Ishikawa (cell line): ENCODE results near the gene TMEM127.

Experiments used
- CEBPB ChIP-seq: IDR thresholded peaks from 2 replicates; pipeline ENCODE4 v1.6.1; 2012
- CREB1 ChIP-seq: IDR thresholded peaks from 2 replicates; pipeline ENCODE4 v1.6.1; 2012; ENCODE audit warnings: low read depth
- EGR1 ChIP-seq: IDR thresholded peaks from 2 replicates; pipeline ENCODE4 v1.6.1; 2012
- EP300 ChIP-seq: IDR thresholded peaks from 2 replicates; pipeline ENCODE4 v1.6.1; 2012; ENCODE audit warnings: borderline replicate concordance
- FOXM1 ChIP-seq: IDR thresholded peaks from 2 replicates; pipeline ENCODE4 v1.6.1; 2012; ENCODE audit warnings: low read depth, borderline replicate concordance
- MAX ChIP-seq: IDR thresholded peaks from 2 replicates; pipeline ENCODE4 v1.6.1; 2012
- NFIC ChIP-seq: IDR thresholded peaks from 2 replicates; pipeline ENCODE4 v1.6.1; 2012
- RAD21 ChIP-seq: IDR thresholded peaks from 2 replicates; pipeline ENCODE4 v1.6.1; 2012; ENCODE audit warnings: low read depth
- REST ChIP-seq: IDR thresholded peaks from 2 replicates; pipeline ENCODE4 v1.6.1; 2012; ENCODE audit warnings: low read depth, mild to moderate bottlenecking
- TAF1 ChIP-seq: IDR thresholded peaks from 2 replicates; pipeline ENCODE4 v1.6.1; 2012; ENCODE audit warnings: low read depth, mild to moderate bottlenecking
- TCF12 ChIP-seq: IDR thresholded peaks from 2 replicates; pipeline ENCODE4 v1.6.1; 2012; ENCODE audit warnings: low read depth
- TEAD4 ChIP-seq: IDR thresholded peaks from 2 replicates; pipeline ENCODE4 v1.6.1; 2012
- USF1 ChIP-seq: IDR thresholded peaks from 2 replicates; pipeline ENCODE4 v1.6.1; 2012
- YY1 ChIP-seq: IDR thresholded peaks from 2 replicates; pipeline ENCODE4 v1.6.1; 2012; ENCODE audit warnings: low read depth
- ZBTB7A ChIP-seq: IDR thresholded peaks from 2 replicates; pipeline ENCODE4 v1.6.1; 2012; ENCODE audit warnings: low read depth

The TMEM127 gene

GRCh38 chr2:96212339-96212738 lies 53.5 kb downstream of the TMEM127 start:
- TF ChIP-seq CREB1 (no peak), NFIC (no peak)

- TF ChIP-seq TEAD4 = no peak
- no peak for TF ChIP-seq TAF1
- TF ChIP-seq EP300 = no peak
- no peak for TF ChIP-seq MAX
- TF ChIP-seq CEBPB = no peak
- TF ChIP-seq FOXM1 = no peak
Measured at GRCh38 chr2:96209729-96210085, 56.1 kb downstream of the TMEM127 start.

- TF ChIP-seq RAD21 = no peak
- no peak for TF ChIP-seq TEAD4
- TF ChIP-seq EP300 = no peak
- no peak for TF ChIP-seq REST
- no peak for TF ChIP-seq EGR1
- TF ChIP-seq TCF12 = 0 out of 2 replicates have a peak, but pooled peaks have one; percentile 9
- TF ChIP-seq CREB1 = no peak
- no peak for TF ChIP-seq CEBPB
- no peak for TF ChIP-seq ZBTB7A
- peak; percentile 74; the same call in 1 of the 2 replicates for TF ChIP-seq TAF1
- no peak for TF ChIP-seq USF1
- TF ChIP-seq YY1 = peak; percentile 87
- no peak for TF ChIP-seq MAX
- TF ChIP-seq NFIC = no peak
- TF ChIP-seq FOXM1 = no peak
Measured at GRCh38 chr2:96209011-96209728, 56.6 kb downstream of the TMEM127 start.

- TF ChIP-seq FOXM1 (no peak), MAX (peak; percentile 90), CREB1 (peak; percentile 47; the same call in 1 of the 2 replicates), TEAD4 (no peak; the same call in 1 of the 2 replicates), TCF12 (peak; percentile 40; the same call in 1 of the 2 replicates), NFIC (no peak), EGR1 (peak; percentile 20; the same call in 1 of the 2 replicates), TAF1 (peak; percentile 72), RAD21 (no peak), USF1 (no peak; the same call in 1 of the 2 replicates)
Measured at GRCh38 chr2:96208143-96209010, 57.4 kb downstream of the TMEM127 start, which contains the start of gene STARD7. STARD7 (minus strand) TSS chr2:96208827; CDS start chr2:96208434, 393 bp downstream.

GRCh38 chr2:96207774-96208142 lies 58.0 kb downstream of the TMEM127 start:
- TF ChIP-seq TAF1 (no peak), CREB1 (no peak), FOXM1 (no peak), EP300 (no peak), TCF12 (no peak), MAX (no peak), TEAD4 (no peak), CEBPB (no peak), NFIC (no peak), EGR1 (no peak), ZBTB7A (no peak), REST (no peak), YY1 (no peak), USF1 (no peak), RAD21 (no peak)
